Aorta (tissue), 5 donors: ENCODE data around the gene PKN2. TPM values are rescaled to one million over a fixed set of nuclear protein-coding genes. Genes with fewer than 3 reads are reported as not detected.
"Not testable (repeated sequence)": the region's sequence is repeated elsewhere in the genome, so short reads cannot be mapped to it uniquely, and the experiment has no call there.

Experiments
- ATAC-seq: fragments of 200-7000 bp; cut with Tn5 transposase; one replicate; pipeline ENCODE4 v1.9.1; 2022; ENCODE audit warnings: moderate library complexity; ENCODE audit not compliant: low FRiP score
- DNase-seq, 2 donors: peaks; one replicate each; pipeline ENCODE4 v3.0.0-alpha.2; 2020
- H3K27ac ChIP-seq, 2 donors: one replicate each; pipeline ENCODE4 v1.5.1; 2013; ENCODE audit warnings: low read length in 2 of 2, mild to moderate bottlenecking in 2 of 2, moderate library complexity in 2 of 2, control low read depth in 1 of 2, inconsistent platforms in 1 of 2, low read depth in 1 of 2
- H3K27me3 ChIP-seq, 2 donors: one replicate each; pipeline ENCODE4 v1.6.1; 2013; ENCODE audit warnings: control low read depth in 1 of 2, low read length in 1 of 2, mild to moderate bottlenecking in 1 of 2, moderate library complexity in 1 of 2; ENCODE audit not compliant: insufficient read depth in 2 of 2, control insufficient read depth in 1 of 2
- H3K36me3 ChIP-seq, 2 donors: one replicate each; pipeline ENCODE4 v1.6.1; 2013; ENCODE audit warnings: control low read depth in 1 of 2, low read length in 1 of 2, mild to moderate bottlenecking in 1 of 2; ENCODE audit not compliant: insufficient read depth in 2 of 2, control insufficient read depth in 1 of 2
- H3K4me1 ChIP-seq, 2 donors: one replicate each; pipeline ENCODE4 v1.6.1; 2013; ENCODE audit warnings: low read length in 2 of 2, control low read depth in 1 of 2, mild to moderate bottlenecking in 1 of 2, moderate library complexity in 1 of 2; ENCODE audit not compliant: insufficient read depth in 2 of 2, control insufficient read depth in 1 of 2
- H3K4me3 ChIP-seq, 2 donors: one replicate each; pipeline ENCODE4 v1.5.1; 2013; ENCODE audit warnings: low read length in 2 of 2, control low read depth in 1 of 2, mild to moderate bottlenecking in 1 of 2
- H3K9me3 ChIP-seq: one replicate; pipeline ENCODE4 v1.6.1; 2013; ENCODE audit warnings: mild to moderate bottlenecking, low read length; ENCODE audit not compliant: control insufficient read depth
- WGBS, 2 donors: extraction: QIAGEN DNeasy Blood & Tissue Kit; methylation state at CpG; one replicate each; pipeline ENCODE4 v1.1.7; 2013; 5-methylcytosine and 5-hydroxymethylcytosine counted together
- intact Hi-C, 2 donors: fragments of 100-400 bp; cut with DNase I; formaldehyde crosslinking; loops; one replicate each; pipeline versions ENCODE4 v1.14.2 to v1.15.0; 2022
- polyA plus RNA-seq, 2 donors: library from polyadenylated mRNA; stranded (reverse); fragments of 200-250 nt; gene quantifications; one replicate each; pipeline ENCODE4 v1.2.3, GENCODE V29; 2013
- total RNA-seq, 2 donors: library from RNA; stranded (reverse); fragmentation: NEBNext Ultra II Directional; extraction: Animal tissue kit (Norgen Biotek cat#: 25700); gene quantifications; one replicate each; pipeline ENCODE4 v1.2.1, GENCODE V29; 2021
- donor health status: healthy with polysubstance abuse.
- donor health status: Bipolar disorder and iron deficiency.
- donor health status: DM: no; HTN: no; CAD: no.
- donor health status: DM: no; HTN: no; CAD: no.
- donor health status: DM: yes; HTN: yes; CAD: no.

The PKN2 gene
- total and polyA plus RNA-seq, 4 donors, result 8.5 to 38.1 (median 25.7) TPM

DNA sequence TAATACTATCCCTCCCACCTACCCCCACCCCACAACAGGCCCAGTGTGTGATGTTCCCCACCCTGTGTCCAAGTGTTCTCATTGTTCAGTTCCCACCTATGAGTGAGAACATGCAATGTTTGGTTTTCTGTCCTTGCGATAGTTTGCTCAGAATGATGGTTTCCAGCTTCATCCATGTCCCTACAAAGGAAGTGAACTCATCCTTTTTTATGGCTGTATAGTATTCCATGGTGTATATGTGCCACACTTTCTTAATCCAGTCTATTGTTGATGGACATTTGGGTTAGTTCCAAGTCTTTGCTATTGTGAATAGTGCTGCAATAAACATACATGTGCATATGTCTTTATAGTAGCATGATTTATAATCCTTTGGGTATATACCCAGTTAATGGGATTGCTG lies 28.8 kb downstream of the PKN2 start:
- H3K9me3 ChIP-seq, H3K4me3 ChIP-seq, H3K36me3 ChIP-seq, H3K27ac ChIP-seq, H3K27me3 ChIP-seq, H3K4me1 ChIP-seq, DNase-seq, ATAC-seq, intact Hi-C loops: not testable (repeated sequence)
- WGBS, 2 donors, result 100% methylated on average over 1 of the region's 1 CpG

DNA sequence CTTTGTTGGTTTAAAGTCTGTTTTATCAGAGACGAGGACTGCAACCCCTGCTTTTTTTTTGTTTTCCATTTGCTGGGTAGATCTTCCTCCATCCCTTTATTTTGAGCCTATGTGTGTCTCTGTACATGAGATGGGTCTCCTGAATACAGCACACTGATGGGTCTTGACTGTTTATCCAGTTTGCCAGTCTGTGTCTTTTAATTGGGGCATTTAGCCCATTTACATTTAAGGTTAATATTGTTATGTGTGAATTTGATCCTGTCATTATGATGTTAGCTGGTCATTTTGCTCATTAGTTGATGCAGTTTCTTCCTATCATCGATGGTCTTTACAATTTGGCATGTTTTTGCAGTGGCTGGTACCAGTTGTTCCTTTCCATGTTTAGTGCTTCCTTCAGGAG lies 32.5 kb downstream of the PKN2 start:
- intact Hi-C loops, H3K27me3 ChIP-seq, H3K4me3 ChIP-seq, H3K27ac ChIP-seq, H3K4me1 ChIP-seq, H3K36me3 ChIP-seq, ATAC-seq, H3K9me3 ChIP-seq, DNase-seq: not testable (repeated sequence)
- WGBS, 2 donors, result 87 to 94% methylated on average over 2 of the region's 2 CpGs

DNA sequence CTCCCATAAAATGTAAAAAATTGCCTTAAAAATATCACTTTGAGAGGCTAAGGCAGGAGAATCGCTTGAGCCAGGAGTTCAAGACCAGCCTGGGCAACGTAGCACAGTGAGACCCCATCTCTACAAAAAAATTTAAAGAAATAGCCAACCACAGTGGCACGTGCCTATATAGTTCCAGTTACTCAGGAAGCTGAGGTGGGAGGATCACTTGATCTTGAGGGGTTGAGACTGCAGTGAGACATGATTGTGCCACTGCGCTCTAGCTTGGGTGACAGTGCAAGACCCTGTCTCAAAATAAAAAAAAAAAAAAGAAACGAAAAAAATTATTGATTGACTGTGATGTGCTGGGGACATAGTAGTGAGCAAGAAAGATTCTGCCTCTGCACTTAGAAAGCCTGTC lies 38.4 kb downstream of the PKN2 start:
- Histone ChIP-seq H3K27me3 (no peaks in the 10 kb centered on the region), H3K4me3 (no peak overlapping the region), H3K27ac (no peak overlapping the region), H3K36me3 (no peaks in the 10 kb centered on the region), H3K4me1 (no peaks in the 10 kb centered on the region), H3K9me3 (no peaks in the 10 kb centered on the region)
- ATAC-seq, result no peak
- WGBS, 2 donors, result 94 to 96% methylated on average over 5 of the region's 5 CpGs
- intact Hi-C loops, result no loop called here
- DNase-seq, result no peak

DNA sequence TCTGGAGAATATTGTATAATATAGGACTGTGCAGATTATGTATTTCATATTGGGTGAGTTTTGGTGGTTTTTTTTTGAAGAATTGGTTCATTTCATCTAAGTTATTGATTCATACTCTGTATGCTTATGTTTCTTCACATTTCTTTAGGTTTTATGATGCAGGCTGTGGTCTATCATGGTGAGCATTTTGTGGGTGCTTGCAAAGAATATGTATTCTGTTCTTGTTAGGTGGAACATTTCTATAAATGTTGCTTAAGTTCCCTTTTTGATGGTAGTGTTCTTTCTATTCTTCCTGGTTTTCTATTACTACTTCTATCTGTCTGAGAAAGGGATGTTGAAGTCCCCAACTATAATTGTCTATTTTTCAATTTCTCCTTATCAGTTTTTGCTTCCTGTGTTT lies 42.6 kb downstream of the PKN2 start:
- intact Hi-C loops, result no loop called here
- no peak for ATAC-seq
- no peak for DNase-seq

DNA sequence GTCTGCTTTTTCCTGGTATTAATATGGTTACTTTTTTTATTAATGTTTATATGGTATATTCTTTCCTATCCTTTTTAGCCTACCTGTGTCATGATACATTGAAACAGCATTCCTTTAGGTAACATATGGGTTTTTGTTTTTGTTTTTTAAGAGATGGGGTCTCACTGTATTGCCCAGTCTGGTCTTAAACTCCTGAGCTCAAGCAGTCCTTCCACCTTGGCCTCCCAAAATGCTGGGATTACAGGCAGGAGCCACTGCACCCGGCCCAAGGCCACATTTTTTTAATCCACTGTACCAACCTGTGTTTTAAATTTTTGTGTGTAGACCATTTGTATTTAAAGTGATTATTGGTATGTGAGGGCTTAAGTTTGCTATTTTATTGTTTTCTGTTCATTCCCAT lies 43.1 kb downstream of the PKN2 start:
- DNase-seq (no peak), ATAC-seq (no peak)
- intact Hi-C loops, result no loop called here
- H3K4me1 ChIP-seq, result peaks cover 2 to 8% of the 10 kb centered on the region in 2 donors
- H3K27me3 ChIP-seq, result no peaks in the 10 kb centered on the region
- no peaks in the 10 kb centered on the region for H3K9me3 ChIP-seq
- WGBS, 2 donors, result 89 to 91% methylated on average over 1 of the region's 1 CpG
- no peak overlapping the region for H3K27ac ChIP-seq
- H3K36me3 ChIP-seq, result no peaks in the 10 kb centered on the region
- H3K4me3 ChIP-seq, result no peak overlapping the region

More for the DNA sequence above, 42.6 kb downstream of the PKN2 start:
- Histone ChIP-seq H3K27me3 (no peaks in the 10 kb centered on the region), H3K36me3 (no peaks in the 10 kb centered on the region), H3K4me1 (peaks cover 2 to 8% of the 10 kb centered on the region in 2 donors), H3K9me3 (no peaks in the 10 kb centered on the region), H3K4me3 (no peak overlapping the region), H3K27ac (no peak overlapping the region)

DNA sequence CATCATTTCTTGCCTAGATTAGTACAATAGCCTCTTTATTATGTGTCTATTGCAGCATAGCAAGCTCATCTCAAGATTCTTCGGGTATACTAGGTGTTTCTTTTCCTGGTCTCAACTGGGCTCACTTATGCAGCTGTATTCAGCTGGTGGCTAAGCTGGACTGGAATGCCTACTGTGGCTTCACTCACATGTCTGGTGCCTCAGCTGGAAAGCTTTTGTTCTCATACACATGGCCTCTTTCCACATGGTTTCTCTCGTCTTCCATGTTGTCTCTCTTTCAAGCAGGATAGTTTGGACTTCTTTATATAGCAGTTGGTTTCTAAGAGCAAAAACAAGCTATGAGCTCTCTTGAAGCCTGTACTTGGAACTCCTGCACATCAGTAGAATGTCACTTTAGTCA lies 45.2 kb downstream of the PKN2 start:
- Histone ChIP-seq H3K27ac (no peak overlapping the region), H3K27me3 (no peaks in the 10 kb centered on the region), H3K4me1 (peaks cover 2 to 8% of the 10 kb centered on the region in 2 donors), H3K9me3 (no peaks in the 10 kb centered on the region), H3K36me3 (no peaks in the 10 kb centered on the region), H3K4me3 (no peak overlapping the region)
- 92 to 95% methylated on average over 2 of the region's 2 CpGs for WGBS, 2 donors
- no peak for DNase-seq
- ATAC-seq, result no peak
- intact Hi-C loops, result no loop called here

DNA sequence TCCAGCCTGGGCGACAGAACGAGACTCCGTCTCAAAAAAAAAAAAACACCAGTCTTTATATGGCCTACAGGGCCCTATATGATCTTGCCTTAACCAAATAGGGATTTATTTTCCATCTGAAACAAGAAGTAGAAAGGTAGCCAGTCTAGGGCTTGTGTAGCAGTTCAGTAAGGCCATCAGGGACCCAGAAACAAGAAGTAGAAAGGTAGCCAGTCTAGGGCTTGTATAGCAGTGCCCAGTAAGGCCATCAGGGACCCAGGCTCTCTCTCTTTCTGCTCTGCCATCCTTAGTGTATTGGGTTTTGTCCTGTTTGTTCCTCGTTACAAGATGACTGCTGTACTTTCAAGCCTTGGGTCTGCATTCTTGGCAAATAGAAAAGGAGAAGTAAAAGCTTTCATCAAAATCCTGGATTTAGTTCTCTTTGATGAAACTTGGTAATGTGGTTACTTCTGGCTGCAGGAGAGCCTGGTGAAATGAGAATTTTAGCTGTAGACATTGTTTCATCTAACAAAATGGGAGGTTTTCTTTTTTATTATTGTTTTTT lies 46.1 kb downstream of the PKN2 start:
- intact Hi-C loops, result no loop called here
- WGBS, 2 donors, result 78 to 85% methylated on average over 4 of the region's 4 CpGs

DNA sequence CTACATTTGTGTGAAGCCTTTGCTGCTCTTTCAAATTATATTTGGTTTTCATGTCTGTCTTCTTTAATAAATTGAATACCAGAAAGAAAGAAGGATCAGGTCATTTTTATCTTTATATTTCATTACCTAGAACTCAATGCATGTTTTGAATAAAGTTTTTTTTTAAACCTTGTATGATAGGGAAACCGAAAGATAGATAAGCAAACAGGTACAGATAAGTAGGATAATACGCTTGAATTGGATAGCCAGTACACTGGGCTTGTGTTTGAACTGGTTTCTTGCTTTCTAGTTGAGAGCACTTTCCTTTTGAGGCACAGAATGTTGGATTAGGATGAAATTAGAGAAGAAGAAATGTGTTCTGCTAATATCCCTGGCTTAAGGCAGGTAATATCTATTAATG lies 46.9 kb downstream of the PKN2 start:
- Histone ChIP-seq H3K4me1 (peaks cover 2 to 8% of the 10 kb centered on the region in 2 donors), H3K27ac (peak overlapping the region in 1 of 2 donors; percentile 28), H3K9me3 (peaks cover 3% of the 10 kb centered on the region), H3K36me3 (no peaks in the 10 kb centered on the region), H3K4me3 (no peak overlapping the region), H3K27me3 (no peaks in the 10 kb centered on the region)
- intact Hi-C loops, result no loop called here
- 39 to 43% methylated on average over 2 of the region's 2 CpGs for WGBS, 2 donors
- ATAC-seq, result no peak
- DNase-seq, result no peak

More for the DNA sequence above, 46.1 kb downstream of the PKN2 start:
- Histone ChIP-seq H3K4me3 (no peak overlapping the region), H3K27me3 (no peaks in the 10 kb centered on the region), H3K9me3 (peaks cover 2% of the 10 kb centered on the region), H3K4me1 (peaks cover 2 to 8% of the 10 kb centered on the region in 2 donors), H3K36me3 (no peaks in the 10 kb centered on the region), H3K27ac (no peak overlapping the region)
- DNase-seq, result no peak
- no peak for ATAC-seq

DNA sequence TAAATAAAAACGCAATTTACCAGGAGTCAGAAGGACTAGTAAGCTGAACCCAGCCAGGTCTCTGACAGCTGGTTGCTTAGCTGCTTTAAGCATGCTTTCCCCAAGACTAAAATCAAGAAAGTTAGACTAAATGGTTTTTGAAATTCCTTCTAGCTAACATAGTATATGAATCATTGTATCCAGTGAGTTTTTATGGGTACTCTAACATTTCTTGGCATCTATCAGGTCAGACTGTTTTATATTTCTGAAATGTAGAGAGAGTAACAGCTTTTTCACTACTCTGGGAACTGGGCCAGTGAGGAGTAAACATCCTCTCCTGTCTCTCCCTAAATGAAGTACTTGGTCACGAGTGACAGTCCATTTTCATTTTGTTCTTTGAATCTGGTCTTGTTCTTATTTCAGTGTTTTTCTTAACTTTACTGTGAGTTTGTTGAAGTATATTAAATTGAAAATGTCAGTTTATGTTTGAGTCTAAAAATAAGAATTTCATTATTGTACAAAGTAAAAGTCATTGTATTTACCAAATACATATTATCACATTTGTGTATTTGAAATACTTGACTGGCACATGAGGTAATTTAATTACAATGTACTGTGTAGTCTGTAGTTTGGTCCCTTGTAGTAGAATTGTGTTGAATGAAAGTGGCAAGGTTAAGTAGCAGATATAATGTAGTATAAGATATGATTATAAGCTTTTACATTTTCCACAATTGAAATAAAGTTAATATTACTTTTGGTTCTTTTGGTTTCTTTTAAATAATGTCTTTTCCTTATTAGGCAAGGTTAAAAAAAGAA lies 47.6 kb downstream of the PKN2 start:
- ATAC-seq, result peak; percentile 41
- Histone ChIP-seq H3K9me3 (peaks cover 3% of the 10 kb centered on the region), H3K4me3 (no peak overlapping the region), H3K27ac (no peak overlapping the region), H3K36me3 (no peaks in the 10 kb centered on the region), H3K4me1 (peaks cover 2 to 8% of the 10 kb centered on the region in 2 donors), H3K27me3 (no peaks in the 10 kb centered on the region)
- intact Hi-C loops, result no loop called here
- no peak for DNase-seq
- 5 to 6% methylated on average over 2 of the region's 2 CpGs for WGBS, 2 donors
